ENCODE data around the gene NEU4.

NEU4 gene

DNA sequence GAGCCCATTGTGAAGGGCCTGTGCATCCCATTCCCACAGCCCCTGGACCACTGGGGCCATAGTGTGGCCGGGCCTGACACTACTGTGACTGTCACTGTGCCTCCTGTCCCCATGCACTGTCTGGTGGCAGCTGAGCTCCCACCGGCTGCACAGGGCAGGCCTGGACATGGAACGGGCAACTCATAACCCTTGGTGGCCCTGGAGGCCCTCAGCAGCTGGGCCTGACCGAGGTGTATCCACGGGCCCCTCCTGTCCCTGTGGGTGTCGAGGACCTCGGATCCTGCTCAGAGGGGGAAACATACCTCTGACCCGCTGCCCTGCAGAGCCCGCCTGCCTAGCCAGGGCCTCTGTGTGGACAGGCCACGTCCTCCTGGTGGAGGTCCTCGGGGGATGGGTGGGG is 40.1 kb upstream of the NEU4 start:
- H3K27me3 ChIP-seq (ENCODE audit: control insufficient read depth, insufficient read depth, low read length), result no peaks in the 10 kb centered on the region
- no peak overlapping the region for H3K4me3 ChIP-seq (ENCODE audit: low read length)
- H3K27ac ChIP-seq (ENCODE audit: low read length), result no peak overlapping the region
- no CpG with 5 or more reads among the region's 11 CpGs for WGBS (ENCODE audit: insufficient coverage, insufficient read length)
- peaks cover 3% of the 10 kb centered on the region; the same call in 1 of the 2 replicates for H3K4me1 ChIP-seq (ENCODE audit: control insufficient read depth, insufficient read depth, low read length)
- DNase-seq (ENCODE audit: low read depth, low spot score), result no peak
- no peaks in the 10 kb centered on the region for H3K9me3 ChIP-seq (ENCODE audit: control insufficient read depth, insufficient read depth, low read length)
- no peaks in the 10 kb centered on the region for H3K36me3 ChIP-seq (ENCODE audit: control insufficient read depth, insufficient read depth, low read length)

DNA sequence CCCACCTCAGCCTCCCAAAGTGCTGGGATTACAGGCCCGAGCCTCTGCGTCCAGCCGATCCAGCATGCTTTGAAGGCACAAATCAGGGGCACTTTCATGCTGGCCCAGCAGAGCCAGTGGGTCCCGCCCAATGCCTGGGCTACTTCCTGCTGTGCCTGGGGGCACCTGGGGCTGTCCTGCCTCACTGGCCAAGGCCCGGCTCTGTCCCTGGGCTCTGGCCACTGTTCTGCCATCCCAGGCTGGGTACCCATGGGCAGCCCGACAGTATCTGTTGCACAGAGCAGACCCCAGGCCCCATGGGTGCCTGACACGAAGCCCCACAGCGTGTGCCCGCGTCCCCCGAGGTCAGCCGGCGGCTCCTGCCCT is 39.2 kb upstream of the NEU4 start:
- H3K27me3 ChIP-seq (ENCODE audit: control insufficient read depth, insufficient read depth, low read length), result no peaks in the 10 kb centered on the region
- no peak for DNase-seq (ENCODE audit: low read depth, low spot score)
- H3K4me3 ChIP-seq (ENCODE audit: low read length), result no peak overlapping the region
- no peaks in the 10 kb centered on the region for H3K9me3 ChIP-seq (ENCODE audit: control insufficient read depth, insufficient read depth, low read length)
- H3K36me3 ChIP-seq (ENCODE audit: control insufficient read depth, insufficient read depth, low read length), result no peaks in the 10 kb centered on the region
- WGBS (ENCODE audit: insufficient coverage, insufficient read length), result no CpG with 5 or more reads among the region's 13 CpGs
- peaks cover 3% of the 10 kb centered on the region; the same call in 1 of the 2 replicates for H3K4me1 ChIP-seq (ENCODE audit: control insufficient read depth, insufficient read depth, low read length)
- H3K27ac ChIP-seq (ENCODE audit: low read length), result no peak overlapping the region

DNA sequence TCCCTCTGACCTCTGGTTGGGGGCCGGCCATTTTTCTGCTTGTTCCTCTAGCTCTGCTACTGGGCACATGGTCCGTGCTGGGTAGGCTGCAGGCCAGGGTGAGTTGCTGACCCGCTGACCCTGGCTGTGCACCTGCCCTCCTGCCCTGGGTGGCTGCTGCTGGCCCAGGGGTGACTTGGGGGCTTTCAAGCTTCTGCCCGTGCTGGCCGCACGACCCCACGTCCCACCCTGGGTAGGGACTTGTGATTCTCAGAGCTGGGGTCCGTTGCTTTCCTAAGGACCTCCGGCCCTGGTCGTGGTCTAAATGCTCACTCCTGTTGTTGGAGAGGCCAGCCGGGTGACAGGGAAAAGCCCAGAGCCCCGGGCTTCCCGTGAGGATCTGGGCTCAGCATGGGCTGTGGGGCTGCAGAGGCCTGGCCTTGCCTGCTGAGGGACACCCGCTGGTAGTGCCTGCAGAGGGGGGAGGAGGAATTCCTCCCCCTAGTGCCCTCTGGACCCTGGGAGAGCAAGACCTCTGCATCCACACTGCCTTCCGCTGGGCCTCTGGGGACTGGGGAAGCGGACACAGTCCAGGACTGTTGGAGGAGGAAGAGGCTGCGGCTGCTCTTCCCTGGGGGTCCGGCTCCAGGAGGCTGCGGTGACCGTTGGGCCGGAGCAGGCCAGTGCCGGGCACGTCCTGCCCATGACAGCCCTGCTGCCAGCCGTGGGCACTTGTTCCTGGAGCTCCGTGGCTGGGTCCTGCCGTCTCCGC is 38.6 kb upstream of the NEU4 start:
- H3K27ac ChIP-seq (ENCODE audit: low read length), result no peak overlapping the region
- peaks cover 3% of the 10 kb centered on the region; the same call in 1 of the 2 replicates for H3K4me1 ChIP-seq (ENCODE audit: control insufficient read depth, insufficient read depth, low read length)
- no peaks in the 10 kb centered on the region for H3K27me3 ChIP-seq (ENCODE audit: control insufficient read depth, insufficient read depth, low read length)
- DNase-seq (ENCODE audit: low read depth, low spot score), result no peak
- no peak overlapping the region for H3K4me3 ChIP-seq (ENCODE audit: low read length)
- no peaks in the 10 kb centered on the region for H3K36me3 ChIP-seq (ENCODE audit: control insufficient read depth, insufficient read depth, low read length)
- no CpG with 5 or more reads among the region's 27 CpGs for WGBS (ENCODE audit: insufficient coverage, insufficient read length)
- no peaks in the 10 kb centered on the region for H3K9me3 ChIP-seq (ENCODE audit: control insufficient read depth, insufficient read depth, low read length)

DNA sequence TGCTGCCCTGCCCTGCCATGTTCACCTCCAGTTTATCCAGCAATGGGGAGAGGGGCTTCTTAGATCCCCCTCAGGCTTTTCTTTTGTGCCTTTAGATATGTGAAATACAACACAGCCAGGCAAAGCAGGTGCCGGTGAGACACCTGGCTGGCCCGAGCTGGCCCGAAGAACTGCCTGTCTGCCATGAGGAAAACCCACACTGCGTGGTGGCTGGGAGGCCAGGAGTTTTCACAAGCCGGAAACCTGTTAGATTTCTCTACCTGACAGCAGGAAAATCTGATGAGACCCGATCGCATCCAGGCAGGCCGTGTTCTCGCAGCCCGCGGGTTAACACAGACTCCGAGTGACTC is 38.1 kb upstream of the NEU4 start:
- H3K9me3 ChIP-seq (ENCODE audit: control insufficient read depth, insufficient read depth, low read length), result no peaks in the 10 kb centered on the region
- no peak for DNase-seq (ENCODE audit: low read depth, low spot score)
- H3K36me3 ChIP-seq (ENCODE audit: control insufficient read depth, insufficient read depth, low read length), result no peaks in the 10 kb centered on the region
- H3K4me1 ChIP-seq (ENCODE audit: control insufficient read depth, insufficient read depth, low read length), result peaks cover 5% of the 10 kb centered on the region
- WGBS (ENCODE audit: insufficient coverage, insufficient read length), result no CpG with 5 or more reads among the region's 12 CpGs
- H3K27me3 ChIP-seq (ENCODE audit: control insufficient read depth, insufficient read depth, low read length), result no peaks in the 10 kb centered on the region
- H3K27ac ChIP-seq (ENCODE audit: low read length), result no peak overlapping the region
- H3K4me3 ChIP-seq (ENCODE audit: low read length), result no peak overlapping the region

DNA sequence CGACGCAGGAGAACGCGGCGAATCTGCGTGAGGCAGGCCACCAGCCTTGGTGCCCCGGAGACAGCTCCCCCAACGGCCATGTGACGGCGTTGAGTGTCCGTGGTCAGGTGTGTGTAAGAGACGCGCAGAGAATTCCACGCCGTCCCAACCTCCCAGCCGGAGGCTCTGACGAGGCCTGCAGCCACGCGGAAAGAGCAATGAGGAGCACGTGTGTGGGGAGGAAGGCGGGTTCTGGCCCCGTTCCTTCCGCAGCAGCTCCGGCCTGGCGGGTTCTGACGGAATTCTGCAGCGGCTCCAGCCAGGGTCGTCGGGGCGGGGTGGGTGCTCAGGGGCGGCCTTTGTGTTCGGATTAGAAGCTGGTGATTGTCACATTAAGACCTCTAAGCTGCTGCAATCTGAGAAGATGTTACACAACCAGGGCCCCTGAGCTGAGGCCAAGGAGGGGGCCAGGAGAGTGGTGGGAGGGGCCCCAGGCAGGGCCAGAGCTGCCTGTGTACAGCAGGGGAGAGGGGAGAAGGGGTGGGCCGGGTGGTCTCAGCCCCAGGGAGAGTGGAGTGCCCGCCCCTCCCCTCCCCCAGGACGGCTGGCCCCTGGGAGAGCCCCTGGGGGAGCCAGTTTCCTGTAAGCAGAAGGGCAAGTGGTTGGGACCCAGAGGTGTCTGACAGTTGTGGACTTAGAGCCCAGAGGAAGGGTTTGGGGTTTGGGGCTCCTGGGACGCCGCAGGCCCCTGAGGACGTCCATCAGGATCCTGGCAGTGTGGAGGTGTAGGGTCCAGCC is 37.5 kb upstream of the NEU4 start:
- no peak overlapping the region for H3K4me3 ChIP-seq (ENCODE audit: low read length)
- H3K4me1 ChIP-seq (ENCODE audit: control insufficient read depth, insufficient read depth, low read length), result peaks cover 5% of the 10 kb centered on the region
- no peak overlapping the region for H3K27ac ChIP-seq (ENCODE audit: low read length)
- no peaks in the 10 kb centered on the region for H3K9me3 ChIP-seq (ENCODE audit: control insufficient read depth, insufficient read depth, low read length)
- no peak for DNase-seq (ENCODE audit: low read depth, low spot score)
- no peaks in the 10 kb centered on the region for H3K27me3 ChIP-seq (ENCODE audit: control insufficient read depth, insufficient read depth, low read length)
- H3K36me3 ChIP-seq (ENCODE audit: control insufficient read depth, insufficient read depth, low read length), result no peaks in the 10 kb centered on the region
- WGBS (ENCODE audit: insufficient coverage, insufficient read length), result no CpG with 5 or more reads among the region's 38 CpGs

DNA sequence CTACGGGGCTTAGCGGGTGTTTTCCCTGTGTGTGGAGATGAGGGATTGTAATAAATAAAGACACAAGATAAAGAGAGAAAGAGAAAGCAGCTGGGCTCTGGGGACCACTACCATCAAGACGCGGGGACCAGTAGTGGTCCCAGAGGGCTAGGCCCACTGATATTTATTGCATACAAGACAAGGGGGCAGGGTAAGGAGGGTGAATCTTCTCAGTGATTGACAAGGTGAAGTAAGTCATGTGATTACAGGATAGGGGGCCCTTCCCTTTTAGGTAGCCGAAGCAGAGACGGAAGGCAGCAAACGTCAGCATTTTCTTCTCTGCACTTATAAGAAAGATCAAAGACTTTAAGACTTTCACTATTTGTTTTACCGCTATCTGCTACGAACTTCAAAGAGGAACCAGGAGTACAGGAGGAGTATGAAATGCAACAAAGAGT is 36.9 kb upstream of the NEU4 start:
- no CpG with 5 or more reads among the region's 9 CpGs for WGBS (ENCODE audit: insufficient coverage, insufficient read length)
- no peaks in the 10 kb centered on the region for H3K27me3 ChIP-seq (ENCODE audit: control insufficient read depth, insufficient read depth, low read length)
- no peaks in the 10 kb centered on the region for H3K9me3 ChIP-seq (ENCODE audit: control insufficient read depth, insufficient read depth, low read length)
- peaks cover 5% of the 10 kb centered on the region for H3K4me1 ChIP-seq (ENCODE audit: control insufficient read depth, insufficient read depth, low read length)
- H3K36me3 ChIP-seq (ENCODE audit: control insufficient read depth, insufficient read depth, low read length), result no peaks in the 10 kb centered on the region
- H3K4me3 ChIP-seq (ENCODE audit: low read length), result no peak overlapping the region
- H3K27ac ChIP-seq (ENCODE audit: low read length), result no peak overlapping the region
- DNase-seq (ENCODE audit: low read depth, low spot score), result no peak

DNA sequence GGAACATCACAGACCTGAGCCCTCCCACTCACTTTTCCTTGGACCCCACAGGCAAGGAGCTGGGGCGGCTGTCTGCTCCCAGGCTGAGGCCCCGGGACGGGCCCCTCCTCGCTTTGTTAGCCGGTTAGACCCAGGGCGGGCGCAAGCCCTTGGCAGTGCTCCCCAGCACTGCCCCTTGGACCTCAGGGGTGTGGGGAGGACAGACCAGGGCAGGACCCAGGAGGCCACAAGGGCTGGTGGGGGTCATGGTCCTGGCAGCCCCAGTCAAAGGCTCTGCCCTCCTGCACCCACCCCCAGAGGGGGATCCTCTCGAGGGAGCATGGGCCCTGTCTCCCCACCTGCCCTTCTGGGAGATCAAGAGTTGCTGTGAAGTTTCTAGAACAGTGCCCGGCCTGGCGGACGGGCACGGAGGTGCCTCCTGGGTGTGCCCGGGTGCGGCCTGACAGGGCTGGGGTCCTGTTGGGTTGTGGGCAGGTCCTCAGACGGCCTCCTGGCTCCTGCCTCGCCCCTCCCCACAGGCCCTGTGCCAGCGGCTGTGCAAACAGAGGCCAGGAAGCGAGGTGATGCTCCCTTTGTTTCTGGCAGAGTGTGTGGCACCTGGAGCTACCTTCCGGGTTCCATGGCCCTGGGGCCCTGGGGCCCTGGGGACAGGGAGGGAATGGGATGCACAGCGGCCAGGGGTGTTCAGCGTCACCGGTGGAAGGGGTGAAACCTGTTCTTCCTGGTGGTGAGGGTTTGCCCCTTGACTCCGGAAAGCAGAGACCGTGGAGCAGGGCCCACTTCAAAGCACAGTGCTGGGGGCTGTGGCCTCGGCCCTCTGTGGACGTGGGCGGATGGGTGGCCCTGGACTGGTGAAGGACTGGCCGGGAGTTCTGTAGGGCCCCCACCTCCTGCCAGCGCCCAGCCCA is 35.2 kb upstream of the NEU4 start:
- no peak overlapping the region for H3K4me3 ChIP-seq (ENCODE audit: low read length)
- peaks cover 14% of the 10 kb centered on the region for H3K4me1 ChIP-seq (ENCODE audit: control insufficient read depth, insufficient read depth, low read length)
- no peak for DNase-seq (ENCODE audit: low read depth, low spot score)

DNA sequence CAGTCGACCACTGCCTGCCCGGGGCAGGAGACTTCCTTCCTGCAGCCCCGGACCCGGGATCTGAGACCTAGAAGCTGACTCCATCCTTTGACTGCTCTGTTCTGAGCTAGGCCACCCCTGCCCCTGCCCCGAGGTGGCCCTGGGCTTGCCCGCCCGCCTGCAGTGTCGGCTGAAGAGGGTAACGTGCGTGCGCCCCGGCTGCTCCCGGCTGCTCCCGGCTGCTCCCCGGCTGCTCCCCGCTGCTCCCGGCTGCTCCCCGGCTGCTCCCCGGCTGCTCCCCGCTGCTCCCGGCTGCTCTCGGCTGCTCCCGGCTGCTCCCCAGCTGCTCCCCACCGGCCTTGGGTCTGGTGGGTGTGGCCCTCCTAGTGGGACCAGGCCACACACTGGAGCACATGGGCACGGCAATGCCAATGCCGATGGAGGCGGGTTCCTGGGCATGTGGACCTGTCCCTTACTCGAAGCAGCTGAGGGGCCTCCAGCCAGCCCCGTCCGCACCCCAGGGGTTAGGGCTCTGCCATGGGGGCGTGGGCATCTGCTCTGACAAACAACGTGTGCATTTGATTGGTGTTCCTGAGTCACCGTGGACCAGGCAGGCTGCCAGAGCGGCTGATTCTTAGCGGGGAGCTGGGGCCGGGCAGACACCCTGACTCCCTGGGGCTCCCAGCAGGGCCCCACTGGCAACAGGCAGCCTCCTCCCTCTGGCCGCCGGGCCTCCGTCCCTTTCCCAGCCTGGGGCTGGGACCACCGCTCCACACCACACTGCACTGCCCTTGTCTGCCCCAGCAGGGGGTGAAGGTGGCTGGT is 34.4 kb upstream of the NEU4 start:
- Histone ChIP-seq H3K9me3 (ENCODE audit: control insufficient read depth, insufficient read depth, low read length) (no peaks in the 10 kb centered on the region), H3K4me3 (ENCODE audit: low read length) (no peak overlapping the region), H3K27me3 (ENCODE audit: control insufficient read depth, insufficient read depth, low read length) (no peaks in the 10 kb centered on the region), H3K4me1 (ENCODE audit: control insufficient read depth, insufficient read depth, low read length) (peaks cover 14% of the 10 kb centered on the region), H3K27ac (ENCODE audit: low read length) (no peak overlapping the region), H3K36me3 (ENCODE audit: control insufficient read depth, insufficient read depth, low read length) (no peaks in the 10 kb centered on the region)
- WGBS (ENCODE audit: insufficient coverage, insufficient read length), result no CpG with 5 or more reads among the region's 40 CpGs
- no peak for DNase-seq (ENCODE audit: low read depth, low spot score)

More for the DNA sequence above, 35.2 kb upstream of the NEU4 start:
- Histone ChIP-seq H3K27me3 (ENCODE audit: control insufficient read depth, insufficient read depth, low read length) (no peaks in the 10 kb centered on the region), H3K27ac (ENCODE audit: low read length) (no peak overlapping the region), H3K9me3 (ENCODE audit: control insufficient read depth, insufficient read depth, low read length) (no peaks in the 10 kb centered on the region), H3K36me3 (ENCODE audit: control insufficient read depth, insufficient read depth, low read length) (no peaks in the 10 kb centered on the region)
- no CpG with 5 or more reads among the region's 29 CpGs for WGBS (ENCODE audit: insufficient coverage, insufficient read length)

DNA sequence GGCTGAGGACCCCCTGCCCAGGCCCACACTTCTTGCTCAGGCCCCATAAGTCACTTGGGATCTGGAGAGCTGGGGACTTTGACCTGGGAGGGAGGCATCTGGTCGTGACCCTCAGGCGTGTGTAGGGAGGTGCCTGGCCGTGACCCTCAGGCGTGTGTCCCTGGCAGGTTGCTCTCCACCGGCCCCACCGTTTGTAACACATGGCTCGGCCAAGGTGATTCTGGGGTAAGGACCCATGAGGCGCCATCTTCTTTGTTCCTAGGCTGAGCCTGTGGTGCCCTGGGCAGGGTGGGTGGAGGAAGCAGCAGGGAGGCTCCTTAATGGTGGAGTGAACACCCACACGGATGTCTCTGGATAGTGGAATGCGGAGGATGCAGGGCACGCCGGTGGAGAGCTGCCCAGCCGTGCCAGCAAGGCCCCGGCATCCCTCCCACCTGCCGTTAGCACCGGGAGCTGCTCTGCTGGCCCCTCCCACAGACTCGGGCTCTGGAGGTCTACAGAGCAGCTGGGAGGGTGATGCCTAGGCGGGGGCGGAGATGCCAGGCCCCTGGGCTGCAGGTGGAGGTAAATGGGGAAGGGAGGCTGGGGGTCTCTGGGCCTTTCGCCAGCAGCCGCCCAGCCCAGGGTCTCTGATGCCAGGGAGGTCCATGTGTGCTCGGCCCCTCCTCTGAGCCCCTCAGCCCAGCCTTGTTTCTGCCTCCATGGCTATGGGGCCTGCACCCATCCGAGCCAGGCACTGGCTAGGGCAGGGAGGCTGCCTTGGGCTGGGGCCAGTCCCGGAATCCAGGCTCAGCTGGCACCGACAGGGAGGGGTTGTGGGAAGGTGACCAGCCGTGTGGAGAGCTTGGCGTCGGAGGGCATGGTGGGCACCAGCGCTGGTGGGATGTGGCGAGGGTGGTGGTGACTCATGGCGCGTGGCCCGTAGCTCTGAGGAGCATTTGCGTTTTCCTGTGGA is 33.5 kb upstream of the NEU4 start:
- no peak for DNase-seq (ENCODE audit: low read depth, low spot score)
- no peak overlapping the region for H3K4me3 ChIP-seq (ENCODE audit: low read length)
- WGBS (ENCODE audit: insufficient coverage, insufficient read length), result no CpG with 5 or more reads among the region's 34 CpGs

More for the DNA sequence above, 33.5 kb upstream of the NEU4 start:
- H3K4me1 ChIP-seq (ENCODE audit: control insufficient read depth, insufficient read depth, low read length), result peaks cover 14% of the 10 kb centered on the region
- no peaks in the 10 kb centered on the region for H3K9me3 ChIP-seq (ENCODE audit: control insufficient read depth, insufficient read depth, low read length)
- no peaks in the 10 kb centered on the region for H3K36me3 ChIP-seq (ENCODE audit: control insufficient read depth, insufficient read depth, low read length)
- H3K27ac ChIP-seq (ENCODE audit: low read length), result no peak overlapping the region
- no peaks in the 10 kb centered on the region for H3K27me3 ChIP-seq (ENCODE audit: control insufficient read depth, insufficient read depth, low read length)
